UCSD-AML1 (cell line): ENCODE measurements around the gene ZNF662.
A peak's percentile ranks its signal among the peaks of the same experiment; 100 is the strongest.
"Not testable (repeated sequence)": the region's sequence is repeated elsewhere in the genome, so short reads cannot be mapped to it uniquely, and the experiment has no call there.

Experiments
- DNase-seq: peaks from one replicate; lab custom pipeline; 2025; ENCODE audit not compliant: unreplicated experiment; lab: John Stamatoyannopoulos, UW

The ZNF662 gene

DNA sequence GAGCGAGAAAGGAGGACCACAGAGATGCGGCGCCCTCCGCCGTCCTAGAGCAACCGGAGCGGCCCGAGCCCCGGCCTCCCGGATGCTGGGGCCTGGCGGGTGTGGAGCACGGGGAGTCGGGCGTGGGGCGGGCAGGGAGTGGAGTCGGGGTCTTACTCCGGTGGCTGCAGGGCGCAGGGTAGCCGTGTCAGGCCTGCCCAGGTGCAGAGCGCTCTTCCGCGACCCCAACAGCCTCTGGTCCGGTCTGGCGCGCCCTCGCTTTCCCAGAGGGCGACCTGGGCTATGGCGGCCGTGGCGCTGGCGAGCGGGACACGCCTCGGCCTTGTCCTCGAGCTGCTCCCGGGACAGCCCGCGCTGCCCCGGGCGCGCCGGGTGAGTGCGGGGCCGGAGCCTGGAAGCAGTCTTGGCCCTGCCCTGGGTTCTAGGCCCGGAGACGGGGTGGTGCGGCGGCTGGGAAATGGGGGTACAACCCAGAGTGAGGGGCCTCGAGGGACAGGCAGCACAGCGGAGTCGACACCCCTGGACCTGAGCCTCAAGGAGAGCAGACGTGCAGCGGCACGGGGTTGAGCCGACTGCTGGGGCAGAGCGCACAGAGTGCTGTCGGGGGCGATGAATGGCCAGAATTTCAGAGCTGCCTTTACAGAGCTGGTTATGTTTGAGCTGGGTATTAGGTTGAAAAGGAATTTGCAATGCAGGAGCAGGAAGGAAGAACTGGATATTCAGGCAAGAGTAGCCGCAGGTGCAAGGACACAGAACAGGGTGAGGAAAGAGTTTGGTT, at the start of gene ZNF662:
Gene ZNF662 (plus strand): TSS at position 73 of the 778 bp plus-strand sequence. CDS start 1,973 bp downstream, outside the sequence.
- DNase-seq, result no peak

DNA sequence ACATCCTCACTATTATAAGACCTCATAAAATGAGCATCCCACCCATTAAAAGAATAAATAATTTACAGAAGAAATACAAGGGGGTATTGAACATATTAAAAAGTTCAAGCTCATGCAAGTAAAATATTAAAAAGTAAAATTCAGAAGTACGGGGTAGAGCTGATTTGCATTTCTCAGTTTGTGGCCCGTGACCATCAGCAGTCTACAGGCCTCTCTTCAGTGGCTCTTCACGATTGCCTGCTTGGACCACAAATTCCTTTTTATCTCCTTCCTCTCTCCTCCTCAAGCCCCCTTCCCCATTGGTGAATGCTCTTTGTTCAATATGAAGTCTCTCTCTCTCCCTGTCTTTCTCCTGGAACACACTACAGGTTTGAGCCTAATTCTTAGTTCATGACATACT, 49.4 kb upstream of the ZNF662 start:
- no peak for DNase-seq

DNA sequence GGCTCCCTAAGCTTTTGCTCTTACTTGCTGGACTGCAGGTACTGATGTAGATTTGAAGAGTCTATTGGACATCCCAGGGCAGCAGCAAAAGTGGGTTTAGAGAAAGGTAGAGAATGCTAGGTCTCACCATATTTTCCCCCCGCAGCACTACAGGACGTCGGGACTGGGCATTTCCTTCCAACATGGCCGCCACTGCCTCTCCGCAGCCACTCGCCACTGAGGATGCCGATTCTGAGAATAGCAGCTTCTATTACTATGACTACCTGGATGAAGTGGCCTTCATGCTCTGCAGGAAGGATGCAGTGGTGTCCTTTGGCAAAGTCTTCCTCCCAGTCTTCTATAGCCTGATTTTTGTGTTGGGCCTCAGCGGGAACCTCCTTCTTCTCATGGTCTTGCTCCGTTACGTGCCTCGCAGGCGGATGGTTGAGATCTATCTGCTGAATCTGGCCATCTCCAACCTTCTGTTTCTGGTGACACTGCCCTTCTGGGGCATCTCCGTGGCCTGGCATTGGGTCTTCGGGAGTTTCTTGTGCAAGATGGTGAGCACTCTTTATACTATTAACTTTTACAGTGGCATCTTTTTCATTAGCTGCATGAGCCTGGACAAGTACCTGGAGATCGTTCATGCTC, 41.5 kb upstream of the ZNF662 start:
- DNase-seq, result no peak

DNA sequence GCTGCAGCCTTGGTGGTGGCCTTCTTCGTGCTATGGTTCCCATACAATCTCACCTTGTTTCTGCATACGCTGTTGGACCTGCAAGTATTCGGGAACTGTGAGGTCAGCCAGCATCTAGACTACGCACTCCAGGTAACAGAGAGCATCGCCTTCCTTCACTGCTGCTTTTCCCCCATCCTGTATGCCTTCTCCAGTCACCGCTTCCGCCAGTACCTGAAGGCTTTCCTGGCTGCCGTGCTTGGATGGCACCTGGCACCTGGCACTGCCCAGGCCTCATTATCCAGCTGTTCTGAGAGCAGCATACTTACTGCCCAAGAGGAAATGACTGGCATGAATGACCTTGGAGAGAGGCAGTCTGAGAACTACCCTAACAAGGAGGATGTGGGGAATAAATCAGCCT, 40.7 kb upstream of the ZNF662 start:
- DNase-seq, result no peak

DNA sequence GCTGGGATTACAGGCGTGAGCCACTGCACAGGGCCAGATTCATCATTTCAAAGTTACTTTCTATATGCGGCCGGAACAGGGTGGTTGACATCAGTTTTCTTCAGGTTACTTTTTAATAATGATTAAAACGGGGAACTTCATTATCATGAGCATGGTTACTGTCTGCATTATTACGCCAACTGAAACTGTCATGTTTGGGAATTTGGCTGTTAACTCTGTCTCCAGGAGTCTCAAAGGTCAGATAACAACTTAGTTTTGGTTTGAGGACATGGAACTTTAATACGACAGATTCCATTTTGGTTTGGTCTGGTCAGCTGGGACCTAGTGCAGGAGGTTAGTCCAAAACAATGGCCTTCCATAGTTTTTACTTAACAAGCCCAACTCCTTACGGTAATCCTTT, 38.8 kb upstream of the ZNF662 start:
- no peak for DNase-seq

DNA sequence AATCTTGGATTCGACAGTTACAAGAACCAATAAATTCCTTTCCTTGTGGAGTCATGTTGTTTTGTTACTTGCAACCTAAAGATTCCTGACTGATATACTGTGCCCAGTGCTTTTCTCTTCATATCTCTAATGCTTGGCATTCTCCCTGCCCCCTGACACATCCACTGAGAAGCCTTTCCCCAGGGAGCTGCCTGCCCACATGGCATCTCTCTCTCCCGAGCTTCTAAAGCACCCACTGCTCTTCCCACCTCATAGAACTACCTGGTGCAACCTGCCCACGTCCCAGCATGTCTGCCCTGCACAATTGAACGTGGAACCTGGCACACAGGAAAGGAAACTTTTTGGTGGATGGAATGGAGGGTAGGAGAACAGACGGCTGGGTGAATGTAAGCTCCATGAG, 37.1 kb upstream of the ZNF662 start:
- DNase-seq, result no peak

DNA sequence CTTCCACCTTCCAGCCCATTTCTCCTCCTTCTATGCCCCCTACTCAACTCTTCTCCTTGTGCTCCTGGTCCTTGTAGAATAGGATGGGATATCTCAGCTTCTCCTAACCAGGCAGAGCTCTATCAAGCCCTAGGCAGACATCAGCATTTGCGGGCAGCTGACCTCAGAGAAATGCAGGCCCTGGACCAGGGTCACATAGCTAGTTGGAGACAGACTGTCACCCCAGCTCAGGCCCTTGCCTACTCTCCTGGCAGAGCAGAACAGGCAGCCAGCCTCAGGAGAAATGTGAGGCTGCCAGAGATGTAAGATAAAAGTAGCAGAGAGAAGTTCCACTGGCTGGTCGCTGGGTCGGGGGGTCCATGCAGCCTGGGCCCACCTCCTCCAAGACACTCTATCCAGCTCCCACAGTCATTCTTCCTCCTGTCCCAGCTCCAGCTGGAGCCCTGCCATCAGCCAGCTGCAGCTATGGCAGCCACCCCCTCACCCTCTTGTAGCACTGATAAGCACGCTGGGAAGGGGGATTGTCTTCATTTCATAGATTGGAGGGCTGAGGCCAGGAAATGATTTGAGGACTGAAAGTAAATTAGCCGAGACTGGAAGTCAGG, 34.2 kb upstream of the ZNF662 start:
- DNase-seq, result no peak

DNA sequence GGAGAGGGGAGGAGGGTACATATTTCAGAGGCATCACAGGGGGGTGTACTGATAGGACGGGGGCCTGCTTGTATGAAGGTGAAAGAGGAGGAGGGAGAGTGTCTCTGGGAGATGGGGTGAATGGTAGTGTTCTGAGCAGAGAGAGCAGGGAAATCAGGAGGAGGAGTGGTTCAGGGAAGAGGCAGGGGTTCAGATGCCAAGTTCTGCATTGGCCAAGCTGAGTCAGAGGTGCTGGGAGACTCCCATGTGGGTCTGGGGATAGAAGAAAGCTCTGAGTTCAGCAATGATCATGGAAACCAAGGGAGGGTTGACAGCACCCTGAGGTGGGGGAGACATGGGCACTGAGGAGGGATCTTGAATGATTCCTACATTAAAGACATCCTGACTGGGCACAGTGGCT, 33.2 kb upstream of the ZNF662 start:
- no peak for DNase-seq

DNA sequence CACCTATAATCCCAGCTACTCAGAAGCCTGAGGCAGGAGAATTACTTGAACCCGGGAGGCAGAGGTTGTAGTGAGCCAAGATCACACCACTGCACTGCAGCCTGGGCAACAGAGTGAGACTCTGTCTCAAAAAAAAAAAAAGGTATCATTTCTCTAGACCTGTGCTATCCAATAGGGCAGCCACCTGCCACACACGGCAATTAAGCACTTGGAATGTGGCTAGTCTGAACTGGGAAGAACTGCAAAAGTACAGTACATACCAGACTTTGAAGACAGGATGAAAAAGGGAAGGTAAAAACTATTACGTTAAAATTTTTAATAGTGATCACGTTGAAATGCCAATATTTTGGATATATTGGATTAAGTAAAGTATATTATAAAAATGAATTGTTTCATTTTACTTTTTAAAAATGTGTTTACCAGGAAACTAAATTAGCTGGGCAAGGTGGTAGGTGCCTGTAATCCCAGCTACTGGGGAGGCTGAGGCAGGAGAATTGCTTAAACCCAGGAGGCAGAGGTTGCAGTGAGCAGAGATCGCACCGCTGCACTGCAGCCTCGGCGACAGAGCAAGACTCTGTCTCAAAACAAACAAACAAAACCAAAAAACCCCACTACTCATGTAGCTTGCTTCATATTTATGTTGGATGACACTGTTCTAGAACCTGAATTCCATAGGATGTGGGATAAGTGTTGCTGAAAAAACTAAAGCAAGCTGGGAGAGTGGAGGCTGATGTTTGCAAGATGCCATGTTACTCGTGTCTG, 32.5 kb upstream of the ZNF662 start:
- DNase-seq, result no peak

DNA sequence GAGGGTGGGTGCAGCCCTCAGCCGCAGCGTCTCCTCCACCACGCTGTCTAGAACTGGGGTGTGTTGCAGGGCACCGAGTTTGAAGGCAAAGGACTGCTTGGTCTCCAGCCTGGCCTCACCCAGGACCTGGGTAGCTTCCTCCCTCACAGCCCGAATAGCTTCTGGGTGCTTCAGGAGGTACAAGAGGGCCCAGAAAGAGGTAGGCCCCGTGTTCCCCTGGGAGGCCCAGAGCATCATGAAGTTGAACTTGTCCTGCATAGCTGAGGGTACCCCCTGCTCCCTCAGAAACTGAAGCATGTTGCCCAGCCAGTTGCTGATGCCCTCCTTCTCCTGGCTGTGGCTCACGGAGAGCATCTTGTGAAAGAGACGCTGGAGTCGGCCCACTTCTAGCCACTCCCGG, 31.2 kb upstream of the ZNF662 start:
- DNase-seq, result no peak

DNA sequence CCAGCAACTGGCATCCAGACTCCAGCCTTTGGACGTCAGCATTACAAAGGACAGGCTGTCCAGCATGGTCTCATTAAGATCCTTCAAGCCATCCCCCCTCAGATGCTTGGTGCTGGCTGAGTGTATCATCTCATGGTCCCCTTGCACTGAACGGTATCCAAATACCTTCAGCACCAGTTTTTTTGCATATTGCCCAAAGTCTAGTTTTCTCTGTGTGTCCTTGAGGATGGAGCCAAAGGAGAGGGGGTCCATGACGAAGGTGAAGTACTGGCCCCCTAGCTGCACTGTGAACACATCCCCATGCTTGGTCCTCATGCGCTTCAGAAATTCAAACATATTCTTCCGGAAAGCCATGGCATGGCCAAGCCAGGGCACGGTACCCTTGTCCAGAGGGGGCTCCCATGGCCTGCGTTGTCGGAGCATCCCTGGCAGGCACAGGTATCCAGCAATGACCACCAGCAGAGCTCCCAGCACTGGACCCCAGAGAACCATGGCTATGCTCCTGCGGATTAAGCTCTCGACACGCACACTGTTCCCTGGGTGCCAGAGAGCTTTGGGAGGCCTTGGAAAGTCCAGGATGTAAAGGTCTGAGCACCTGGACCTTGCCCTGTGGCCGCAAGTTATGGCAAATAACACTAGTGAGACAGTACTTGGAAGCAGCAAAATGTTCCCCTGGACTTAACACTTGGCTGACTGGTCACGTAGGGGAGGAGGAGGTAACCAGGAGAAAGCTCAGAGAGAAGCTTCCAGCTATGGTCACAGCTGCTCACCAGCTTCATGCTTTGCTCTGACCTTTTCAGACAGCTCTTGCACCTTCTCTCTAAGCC, 30.4 kb upstream of the ZNF662 start, which contains the start of gene CYP8B1:
Gene CYP8B1 (minus strand): TSS at position 555 of the 827 bp plus-strand sequence. CDS start 63 bp downstream, at position 492.
- DNase-seq, result no peak

DNA sequence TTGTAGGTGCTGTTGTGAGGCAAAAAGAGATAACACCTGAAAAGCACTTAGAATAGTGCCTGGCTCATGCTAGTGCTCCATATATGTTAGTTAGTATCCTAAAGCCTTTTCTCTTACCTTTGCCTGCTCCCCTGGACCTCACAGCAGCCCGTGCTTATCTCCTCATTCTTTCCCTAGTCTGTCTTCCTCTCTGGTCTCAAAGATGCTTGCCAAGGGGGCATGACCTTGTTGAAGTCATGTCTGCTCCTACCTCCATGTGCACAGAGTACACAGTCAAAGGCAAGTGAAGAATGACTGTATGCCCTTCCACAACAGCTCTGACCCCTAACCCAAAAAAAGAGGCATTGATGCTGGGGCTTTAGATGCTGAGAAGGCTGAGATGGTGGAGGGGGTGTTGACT, 29.5 kb upstream of the ZNF662 start:
- no peak for DNase-seq

DNA sequence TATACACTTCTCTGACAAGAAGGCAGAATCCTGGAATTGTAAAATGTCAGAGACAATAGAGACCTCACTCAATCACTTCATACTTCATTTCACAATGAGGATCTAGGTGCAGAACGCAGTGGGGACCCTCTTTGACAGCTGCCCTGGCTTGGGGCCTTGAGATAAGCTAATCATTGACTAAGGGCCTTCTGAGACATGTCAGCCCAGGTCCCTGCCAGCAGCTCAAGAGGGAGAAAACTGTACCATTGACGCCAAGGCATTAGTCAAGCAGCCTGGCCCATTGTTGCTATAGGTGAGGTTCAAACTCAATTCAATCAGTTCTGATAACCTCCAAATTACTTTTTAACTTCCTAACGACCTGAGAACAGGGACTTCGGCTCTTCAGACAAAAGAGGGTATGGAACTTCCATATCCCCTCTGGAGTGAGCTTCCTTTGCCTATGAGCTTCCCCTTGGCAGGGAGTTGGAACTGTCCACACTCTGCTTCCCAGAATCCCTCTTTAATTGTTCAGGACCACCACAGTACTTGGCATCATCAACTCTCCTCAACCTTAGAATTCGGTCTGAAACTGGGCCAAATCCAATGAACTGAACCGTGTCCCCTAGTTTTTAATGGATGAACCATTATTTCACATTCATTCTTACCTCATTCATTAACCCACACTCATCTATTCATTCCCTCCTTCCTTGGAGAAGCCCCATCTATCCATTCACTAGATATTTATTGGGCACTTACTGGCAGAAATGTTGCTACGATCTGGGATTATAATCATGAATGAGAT, 28.8 kb upstream of the ZNF662 start:
- DNase-seq, result no peak

DNA sequence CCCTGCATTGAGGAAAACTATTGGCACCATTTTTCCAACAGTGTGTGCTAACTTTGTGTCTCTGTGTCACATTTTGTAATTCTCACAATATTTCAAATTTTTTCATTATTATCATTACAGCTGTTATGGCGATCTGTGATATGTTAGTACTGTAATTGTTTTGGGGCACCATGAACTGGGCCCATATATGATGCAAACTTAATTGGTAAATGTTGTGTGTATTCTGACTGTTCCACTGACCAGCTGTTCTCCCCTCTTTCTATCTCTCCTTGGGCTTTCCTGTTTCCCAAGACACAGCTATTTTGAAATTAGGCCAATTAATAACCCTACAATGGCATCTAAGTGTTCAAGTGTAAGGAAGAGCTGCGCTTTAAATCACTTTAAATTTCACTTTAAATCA, 28.1 kb upstream of the ZNF662 start:
- DNase-seq, result no peak

DNA sequence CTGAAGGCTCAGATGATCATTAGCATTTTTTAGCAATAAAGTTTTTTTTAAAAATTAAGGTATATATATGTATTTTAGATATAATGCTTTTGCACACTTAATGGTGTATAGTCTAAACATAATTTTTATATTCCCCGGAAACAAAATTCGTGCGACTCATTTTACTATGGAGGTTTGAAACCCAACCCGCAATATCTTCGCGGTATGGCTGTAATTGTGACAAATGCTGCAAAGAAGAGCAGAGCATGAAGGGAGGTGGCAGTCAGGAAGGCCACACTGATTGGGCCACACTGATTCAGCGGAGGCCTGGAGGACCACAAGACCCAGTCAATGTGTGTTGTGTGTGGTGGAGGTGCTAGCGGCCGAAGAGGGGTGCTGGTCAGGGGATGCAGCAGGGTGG, 25.8 kb upstream of the ZNF662 start:
- DNase-seq, result no peak

DNA sequence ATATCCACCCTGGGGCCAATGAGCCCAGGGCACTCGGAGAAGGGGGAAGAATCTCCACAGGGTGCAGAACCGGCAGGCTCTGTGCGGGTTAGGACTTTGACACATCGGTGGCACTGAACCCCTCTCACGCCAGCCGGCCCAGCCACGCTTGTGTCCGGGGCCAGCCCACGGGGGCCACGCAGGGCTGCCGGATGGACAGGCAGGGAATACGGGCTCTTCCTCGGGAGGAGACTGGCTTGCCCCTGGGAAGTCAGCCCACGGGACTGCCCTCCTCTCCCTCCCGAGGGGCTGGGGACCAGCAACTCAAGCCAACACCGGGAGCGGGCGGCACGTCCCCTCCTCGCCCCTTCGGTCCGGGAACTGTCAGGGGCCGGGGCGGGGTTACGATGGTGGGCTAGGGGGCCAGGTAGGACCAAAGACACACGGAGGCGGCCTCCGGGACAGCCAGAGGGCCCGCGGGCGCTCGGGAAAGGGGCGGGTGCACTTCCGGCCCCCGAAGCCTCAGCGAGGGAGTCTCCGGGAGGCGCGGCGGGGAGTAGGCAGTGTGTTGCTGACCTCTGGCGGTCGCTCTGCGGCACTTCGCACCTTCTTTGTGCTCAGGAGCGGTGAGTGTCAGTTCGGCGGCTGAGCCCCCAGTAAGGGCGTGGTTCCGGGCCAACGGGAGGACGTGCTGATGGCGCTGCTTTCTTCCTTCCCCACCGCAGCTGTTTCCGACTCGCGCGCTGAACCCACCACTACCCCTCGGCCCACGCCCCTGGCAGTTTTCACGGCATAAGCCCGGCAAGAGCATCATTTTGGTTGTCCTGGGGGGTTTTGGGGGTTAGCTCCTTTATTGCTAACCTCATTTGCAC, 25.1 kb upstream of the ZNF662 start:
- DNase-seq, result peak; percentile 74

DNA sequence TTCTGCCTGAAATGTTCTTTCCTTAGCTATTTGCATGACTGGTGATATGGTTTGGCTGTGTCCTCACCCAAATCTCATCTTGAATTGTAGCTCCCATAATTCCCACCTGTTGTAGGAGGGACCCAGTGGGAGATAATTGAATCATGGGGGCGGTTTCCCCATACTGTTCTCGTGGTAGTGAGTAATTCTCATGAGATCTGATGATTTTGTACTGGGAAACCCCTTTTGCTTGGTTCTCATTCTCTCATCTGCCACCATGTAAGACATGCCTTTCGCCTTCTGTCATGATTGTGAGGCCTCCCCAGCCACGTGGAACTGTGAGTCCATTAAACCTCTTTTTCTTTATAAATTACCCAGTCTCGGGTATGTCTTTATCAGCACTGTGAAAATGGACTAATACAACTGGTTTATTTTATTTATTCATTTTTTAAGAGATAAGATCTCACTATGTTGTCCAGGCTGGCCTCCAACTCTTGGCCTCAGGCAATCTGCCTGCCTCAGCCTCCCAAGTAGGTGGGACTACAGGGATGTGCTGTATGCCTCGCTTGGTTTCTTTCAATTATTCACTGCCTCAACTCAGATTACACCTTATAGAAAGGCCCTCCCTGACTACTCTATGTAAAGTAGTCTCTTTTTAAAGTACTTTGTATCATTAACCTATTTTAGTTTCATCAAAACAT, 22.6 kb upstream of the ZNF662 start:
- DNase-seq, result not testable (repeated sequence)

DNA sequence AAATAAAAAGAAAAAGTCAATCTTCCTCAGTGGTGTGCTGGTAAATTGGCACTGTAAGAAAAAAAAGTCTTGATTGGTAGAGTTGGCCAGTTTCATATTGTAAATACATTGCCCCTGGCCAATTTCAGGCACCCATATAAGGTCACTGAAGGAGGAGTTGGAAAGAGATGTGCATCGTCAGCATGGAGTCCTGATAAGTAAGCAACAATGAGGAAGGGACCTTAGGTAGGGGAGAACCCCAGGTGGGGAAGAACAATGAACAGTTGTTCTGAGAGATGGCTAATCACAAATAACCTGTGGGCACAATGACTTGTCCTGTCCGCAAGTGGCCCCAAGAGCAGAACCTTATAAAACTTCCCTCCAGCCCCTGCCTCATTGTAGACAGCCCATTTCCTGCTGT, 21.6 kb upstream of the ZNF662 start:
- DNase-seq, result no peak
